IMR-90 (cell line): Measurements from ENCODE around the gene ELOVL5. TPM values are rescaled to one million over a fixed set of nuclear protein-coding genes. Genes with fewer than 3 reads are reported as not detected.

Experiments used
- ATAC-seq: fragments of 200-7000 bp; cut with Tn5 transposase; 2 replicates; pipeline ENCODE4 v1.9.1; 2020; ENCODE audit warnings: low read depth, mild to moderate bottlenecking, moderate library complexity
- BruUV-seq: library from RNA; stranded (reverse); fragments of 400-500 nt; replicated peaks from 2 replicates; lab custom pipeline; 2021; lab: Mats Ljungman, UMichigan
- CTCF ChIA-PET: fragments of 300-600 bp; formaldehyde crosslinking; extraction: SDS; loops from one replicate; lab custom pipeline; 2021; ENCODE audit warnings: antibody characterized with exemption; lab: Yijun Ruan, JAX
- POLR2A ChIA-PET: fragments of 300-600 bp; sonication (Branson Sonifier 250); formaldehyde crosslinking; loops from one replicate; lab custom pipeline; 2022; ENCODE audit warnings: antibody characterized with exemption; ENCODE audit not compliant: unreplicated experiment; lab: Charles Lee
- DNase-seq: peaks from one replicate; pipeline ENCODE4 v3.0.0; 2013
- H2AFZ ChIP-seq: replicated peaks from 2 replicates; pipeline ENCODE3; 2013; ENCODE audit warnings: low read length, mild to moderate bottlenecking; ENCODE audit not compliant: poor library complexity
- H2AK5ac ChIP-seq: 2 replicates; pipeline ENCODE4 v1.6.1; 2013; ENCODE audit warnings: low read depth, low read length, inconsistent platforms
- H2AK9ac ChIP-seq: replicated peaks from 2 replicates; pipeline ENCODE3; 2013; ENCODE audit warnings: mild to moderate bottlenecking, low read depth, low read length, moderate library complexity; ENCODE audit not compliant: poor library complexity
- H2BK120ac ChIP-seq: 2 replicates; pipeline ENCODE4 v1.6.1; 2013; ENCODE audit warnings: low read depth, low read length, inconsistent platforms
- H2BK15ac ChIP-seq: 3 replicates; pipeline ENCODE4 v1.6.1; 2013; ENCODE audit warnings: low read depth, low read length, inconsistent platforms
- H2BK20ac ChIP-seq: 2 replicates; pipeline ENCODE4 v1.6.1; 2013; ENCODE audit warnings: low read depth, mild to moderate bottlenecking, inconsistent platforms, low read length, moderate library complexity
- H2BK5ac ChIP-seq: 2 replicates; pipeline ENCODE4 v1.6.1; 2013; ENCODE audit warnings: mild to moderate bottlenecking, low read depth, low read length, inconsistent platforms; ENCODE audit not compliant: poor library complexity, severe bottlenecking
- H3K14ac ChIP-seq: replicated peaks from 2 replicates; pipeline ENCODE4 v1.6.1; 2013; ENCODE audit warnings: low read depth, low read length, inconsistent platforms
- H3K18ac ChIP-seq: 2 replicates; pipeline ENCODE4 v1.6.1; 2013; ENCODE audit warnings: low read depth, low read length, control low read depth
- H3K23ac ChIP-seq: 2 replicates; pipeline ENCODE4 v1.6.1; 2013; ENCODE audit warnings: low read depth, low read length, inconsistent platforms
- H3K27ac ChIP-seq: 2 replicates; pipeline ENCODE4 v1.5.1; 2013; ENCODE audit warnings: mild to moderate bottlenecking, control low read depth, low read length; ENCODE audit not compliant: insufficient read depth
- H3K27me3 ChIP-seq: 2 replicates; pipeline ENCODE4 v1.6.1; 2013; ENCODE audit warnings: low read length; ENCODE audit not compliant: control insufficient read depth, insufficient read depth
- H3K36me3 ChIP-seq: 2 replicates; pipeline ENCODE4 v1.6.1; 2013; ENCODE audit warnings: low read length, mixed read lengths; ENCODE audit not compliant: control insufficient read depth, insufficient read depth
- H3K4ac ChIP-seq: 2 replicates; pipeline ENCODE4 v1.6.1; 2013; ENCODE audit warnings: low read depth, low read length, inconsistent platforms
- H3K4me1 ChIP-seq: 2 replicates; pipeline ENCODE4 v1.6.1; 2013; ENCODE audit warnings: low read length, mixed read lengths; ENCODE audit not compliant: control insufficient read depth, insufficient read depth
- H3K4me2 ChIP-seq: 2 replicates; pipeline ENCODE4 v1.6.1; 2013; ENCODE audit warnings: low read depth, mild to moderate bottlenecking, control low read depth, low read length, moderate library complexity
- H3K4me3 ChIP-seq: 2 replicates; pipeline ENCODE4 v1.5.1; 2013; ENCODE audit warnings: low read depth, mild to moderate bottlenecking, control low read depth, low read length, moderate library complexity; ENCODE audit not compliant: insufficient read depth
- H3K56ac ChIP-seq: 2 replicates; pipeline ENCODE4 v1.6.1; 2013; ENCODE audit warnings: low read length, inconsistent platforms; ENCODE audit not compliant: insufficient read depth; ENCODE audit errors: extremely low read depth
- H3K79me1 ChIP-seq, 2 experiments: 2 replicates each; pipeline ENCODE4 v1.6.1; 2013; ENCODE audit warnings: low read length in 2 of 2, inconsistent platforms in 1 of 2, low read depth in 1 of 2
- H3K9ac ChIP-seq: 2 replicates; pipeline ENCODE4 v1.6.1; 2013; ENCODE audit warnings: low read depth, low read length, control low read depth
- H3K9me1 ChIP-seq: 2 replicates; pipeline ENCODE4 v1.6.1; 2013; ENCODE audit warnings: low read length, inconsistent platforms; ENCODE audit not compliant: insufficient read depth
- H3K9me3 ChIP-seq: 2 replicates; pipeline ENCODE4 v1.6.1; 2013; ENCODE audit warnings: low read length; ENCODE audit not compliant: control insufficient read depth, insufficient read depth
- H4K20me1 ChIP-seq: 2 replicates; pipeline ENCODE4 v1.6.1; 2013; ENCODE audit warnings: low read length, inconsistent platforms; ENCODE audit not compliant: insufficient read depth
- H4K5ac ChIP-seq: 2 replicates; pipeline ENCODE4 v1.6.1; 2013; ENCODE audit warnings: mild to moderate bottlenecking, low read depth, low read length, control low read depth
- H4K8ac ChIP-seq, 2 experiments: 2 replicates each; pipeline ENCODE4 v1.6.1; 2013; ENCODE audit warnings: low read depth in 2 of 2, low read length in 2 of 2, control low read depth in 1 of 2, inconsistent platforms in 1 of 2
- H4K91ac ChIP-seq: 2 replicates; pipeline ENCODE4 v1.6.1; 2013; ENCODE audit warnings: low read depth, low read length, inconsistent platforms; ENCODE audit not compliant: insufficient read depth
- BHLHE40 ChIP-seq: fragments of 150-350 bp; IDR thresholded peaks from 2 replicates; pipeline ENCODE4 v1.6.1; 2016; ENCODE audit warnings: mild to moderate bottlenecking, low read depth, low read length
- CEBPB ChIP-seq: IDR thresholded peaks from 2 replicates; pipeline ENCODE4 v1.6.1; 2012; ENCODE audit warnings: low read depth, low read length, improper control_type of control experiment
- CHD1 ChIP-seq: IDR thresholded peaks from 2 replicates; pipeline ENCODE4 v1.6.1; 2012; ENCODE audit warnings: low read depth, low read length, improper control_type of control experiment
- FOS ChIP-seq: fragments of 150-350 bp; IDR thresholded peaks from 2 replicates; pipeline ENCODE4 v1.6.1; 2016; ENCODE audit warnings: low read depth, low read length
- MAFK ChIP-seq: IDR thresholded peaks from 2 replicates; pipeline ENCODE4 v1.6.1; 2012; ENCODE audit warnings: low read depth, low read length, improper control_type of control experiment
- MAZ ChIP-seq: IDR thresholded peaks from 2 replicates; pipeline ENCODE4 v1.6.1; 2012; ENCODE audit warnings: low read depth, mild to moderate bottlenecking, low read length, improper control_type of control experiment, moderate library complexity, borderline replicate concordance
- MXI1 ChIP-seq: IDR thresholded peaks from 2 replicates; pipeline ENCODE4 v1.6.1; 2012; ENCODE audit warnings: low read depth, mild to moderate bottlenecking, low read length, moderate library complexity, borderline replicate concordance
- NFE2L2 ChIP-seq: fragments of 150-350 bp; IDR thresholded peaks from 2 replicates; pipeline ENCODE4 v1.6.1; 2016; ENCODE audit warnings: low read depth, mild to moderate bottlenecking, low read length
- POLR2A ChIP-seq: IDR thresholded peaks from 2 replicates; pipeline ENCODE4 v1.6.1; 2012; ENCODE audit warnings: mild to moderate bottlenecking, low read depth, low read length
- RAD21 ChIP-seq: IDR thresholded peaks from 2 replicates; pipeline ENCODE4 v1.6.1; 2012; ENCODE audit warnings: low read length, improper control_type of control experiment
- RCOR1 ChIP-seq: IDR thresholded peaks from 2 replicates; pipeline ENCODE4 v1.6.1; 2012; ENCODE audit warnings: mild to moderate bottlenecking, low read length, improper control_type of control experiment; ENCODE audit not compliant: insufficient replicate concordance
- RFX5 ChIP-seq: IDR thresholded peaks from 2 replicates; pipeline ENCODE4 v1.8.0; 2012; ENCODE audit warnings: low read depth, mild to moderate bottlenecking, low read length, moderate library complexity
- SMC3 ChIP-seq: fragments of 150-350 bp; IDR thresholded peaks from 2 replicates; pipeline ENCODE4 v1.6.1; 2016; ENCODE audit warnings: low read depth, mild to moderate bottlenecking, antibody characterized with exemption, low read length, moderate library complexity
- WGBS, 2 experiments: methylation state at CpG; one replicate each; pipeline versions ENCODE4 v1.1.5 to v1.1.7; 2013; ENCODE audit warnings: missing lambda C conversion rate in 2 of 2; ENCODE audit not compliant: insufficient read length in 1 of 2; ENCODE audit errors: extremely low coverage in 2 of 2; 5-methylcytosine and 5-hydroxymethylcytosine counted together
- dilution Hi-C: fragments of 300-500 bp; cut with HindIII; formaldehyde crosslinking; loops from one replicate; pipeline ENCODE4 v1.14.3; 2018; ENCODE audit warnings: low sequenced_read_pairs; ENCODE audit not compliant: unreplicated experiment
- in situ Hi-C: fragments of 300-500 bp; cut with MboI; formaldehyde crosslinking; loops from 3 replicates; pipeline ENCODE4 v1.14.3; 2019; ENCODE audit warnings: low sequenced_read_pairs, inconsistent platforms, mixed read lengths
- intact Hi-C: fragments of 100-400 bp; cut with micrococcal nuclease; formaldehyde crosslinking; loops from 2 replicates; pipeline ENCODE4 v1.10.0; 2022
- polyA plus RNA-seq, 3 experiments: library from polyadenylated mRNA; depleted of rRNA; stranded (reverse); fragments of >200 nt; gene quantifications; 2 replicates each; pipeline ENCODE4 v1.2.3, GENCODE V29; 2012; ENCODE audit warnings: low replicate concordance in 1 of 3
- total RNA-seq: library from RNA; depleted of rRNA; stranded (reverse); fragments of >200 nt; gene quantifications from 2 replicates; pipeline ENCODE4 v1.2.3, GENCODE V29; 2012
- TF ChIP-seq, protein P1 (sequence below): fragments of 150-350 bp; IDR thresholded peaks from 2 replicates; pipeline ENCODE4 v1.6.1; 2017; ENCODE audit warnings: mild to moderate bottlenecking, antibody characterized with exemption, low read length, low read depth
- TF ChIP-seq, protein P2 (sequence below): fragments of 150-350 bp; IDR thresholded peaks from 2 replicates; pipeline ENCODE4 v1.6.1; 2016; ENCODE audit warnings: low read depth, mild to moderate bottlenecking, low read length, moderate library complexity, borderline replicate concordance
- TF ChIP-seq, protein P3 (sequence below): conservative IDR thresholded peaks from 2 replicates; pipeline ENCODE4 v1.5.1; 2012; ENCODE audit warnings: mild to moderate bottlenecking, low read depth, low read length, improper control_type of control experiment

ELOVL5 gene
- total and polyA plus RNA-seq, 2 of the 4 experiments (the other 2 are of a cell fraction): 32.1 to 42.3 TPM

DNA sequence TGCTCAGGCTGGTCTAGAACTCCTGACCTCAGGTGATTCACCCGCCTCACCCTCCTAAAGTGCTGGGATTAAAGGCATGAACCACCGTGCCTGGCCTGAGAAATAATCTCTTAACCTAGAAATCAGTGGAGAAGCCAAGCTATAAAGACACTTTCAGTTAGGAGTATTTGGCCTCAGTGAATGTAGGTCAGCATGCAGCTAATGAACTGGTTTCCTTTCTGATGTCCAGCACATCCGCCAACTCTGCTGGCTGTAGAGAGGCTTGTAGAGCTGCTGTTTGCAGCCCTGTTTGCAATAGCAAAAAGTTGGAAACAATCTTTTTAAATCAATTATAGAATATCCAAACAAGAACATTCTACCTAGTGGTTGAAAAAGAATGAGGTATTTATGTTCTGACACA is 42.4 kb upstream of the ELOVL5 start:
- Histone ChIP-seq H3K27me3 (peaks cover 7% of the 10 kb centered on the region), H3K18ac (no peak overlapping the region), H3K79me1 (no peaks in the 10 kb centered on the region; a peak in 1 of 4 replicates), H3K9me1 (no peaks in the 10 kb centered on the region), H3K4me2 (no peak overlapping the region), H4K5ac (no peak overlapping the region), H3K23ac (no peak overlapping the region), H2AK9ac (no peak overlapping the region), H2BK20ac (no peak overlapping the region), H3K4me1 (no peaks in the 10 kb centered on the region), H2BK120ac (no peak overlapping the region), H2AK5ac (no peak overlapping the region), H3K36me3 (no peaks in the 10 kb centered on the region), H3K14ac (no peak overlapping the region), H4K8ac (no peak overlapping the region), H4K91ac (no peak overlapping the region), H4K20me1 (no peaks in the 10 kb centered on the region), H3K56ac (no peak overlapping the region), H2BK15ac (no peak overlapping the region), H3K9ac (no peak overlapping the region), H3K4me3 (no peak overlapping the region), H3K9me3 (no peaks in the 10 kb centered on the region), H2BK5ac (no peak overlapping the region), H2AFZ (no peak overlapping the region), H3K27ac (no peak overlapping the region), H3K4ac (no peak overlapping the region)
- ATAC-seq (no peak), DNase-seq (no peak)
- no peak for TF ChIP-seq RAD21
- no peak for TF ChIP-seq RCOR1
- TF ChIP-seq CEBPB: no peak
- TF ChIP-seq, protein P1, sequence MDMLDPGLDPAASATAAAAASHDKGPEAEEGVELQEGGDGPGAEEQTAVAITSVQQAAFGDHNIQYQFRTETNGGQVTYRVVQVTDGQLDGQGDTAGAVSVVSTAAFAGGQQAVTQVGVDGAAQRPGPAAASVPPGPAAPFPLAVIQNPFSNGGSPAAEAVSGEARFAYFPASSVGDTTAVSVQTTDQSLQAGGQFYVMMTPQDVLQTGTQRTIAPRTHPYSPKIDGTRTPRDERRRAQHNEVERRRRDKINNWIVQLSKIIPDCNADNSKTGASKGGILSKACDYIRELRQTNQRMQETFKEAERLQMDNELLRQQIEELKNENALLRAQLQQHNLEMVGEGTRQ: no peak
- no peak for TF ChIP-seq MXI1
- TF ChIP-seq, protein P2, sequence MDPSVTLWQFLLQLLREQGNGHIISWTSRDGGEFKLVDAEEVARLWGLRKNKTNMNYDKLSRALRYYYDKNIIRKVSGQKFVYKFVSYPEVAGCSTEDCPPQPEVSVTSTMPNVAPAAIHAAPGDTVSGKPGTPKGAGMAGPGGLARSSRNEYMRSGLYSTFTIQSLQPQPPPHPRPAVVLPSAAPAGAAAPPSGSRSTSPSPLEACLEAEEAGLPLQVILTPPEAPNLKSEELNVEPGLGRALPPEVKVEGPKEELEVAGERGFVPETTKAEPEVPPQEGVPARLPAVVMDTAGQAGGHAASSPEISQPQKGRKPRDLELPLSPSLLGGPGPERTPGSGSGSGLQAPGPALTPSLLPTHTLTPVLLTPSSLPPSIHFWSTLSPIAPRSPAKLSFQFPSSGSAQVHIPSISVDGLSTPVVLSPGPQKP: no peak
- no peak for TF ChIP-seq SMC3
- no peak for TF ChIP-seq POLR2A
- TF ChIP-seq, protein P3, sequence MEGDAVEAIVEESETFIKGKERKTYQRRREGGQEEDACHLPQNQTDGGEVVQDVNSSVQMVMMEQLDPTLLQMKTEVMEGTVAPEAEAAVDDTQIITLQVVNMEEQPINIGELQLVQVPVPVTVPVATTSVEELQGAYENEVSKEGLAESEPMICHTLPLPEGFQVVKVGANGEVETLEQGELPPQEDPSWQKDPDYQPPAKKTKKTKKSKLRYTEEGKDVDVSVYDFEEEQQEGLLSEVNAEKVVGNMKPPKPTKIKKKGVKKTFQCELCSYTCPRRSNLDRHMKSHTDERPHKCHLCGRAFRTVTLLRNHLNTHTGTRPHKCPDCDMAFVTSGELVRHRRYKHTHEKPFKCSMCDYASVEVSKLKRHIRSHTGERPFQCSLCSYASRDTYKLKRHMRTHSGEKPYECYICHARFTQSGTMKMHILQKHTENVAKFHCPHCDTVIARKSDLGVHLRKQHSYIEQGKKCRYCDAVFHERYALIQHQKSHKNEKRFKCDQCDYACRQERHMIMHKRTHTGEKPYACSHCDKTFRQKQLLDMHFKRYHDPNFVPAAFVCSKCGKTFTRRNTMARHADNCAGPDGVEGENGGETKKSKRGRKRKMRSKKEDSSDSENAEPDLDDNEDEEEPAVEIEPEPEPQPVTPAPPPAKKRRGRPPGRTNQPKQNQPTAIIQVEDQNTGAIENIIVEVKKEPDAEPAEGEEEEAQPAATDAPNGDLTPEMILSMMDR: no peak
- TF ChIP-seq MAFK: no peak
- no peak for TF ChIP-seq FOS
- no peak for TF ChIP-seq MAZ
- no peak for TF ChIP-seq BHLHE40
- no peak for TF ChIP-seq NFE2L2
- no peak for TF ChIP-seq CHD1
- no peak for TF ChIP-seq RFX5
- in situ Hi-C loops: no loop called here
- ChIA-PET POLR2A (no interaction called here), CTCF (no interaction called here)
- BruUV-seq: no TSS peak
- intact Hi-C loops: no loop called here
- dilution Hi-C loops: no loop called here
- no CpG with 5 or more reads among the region's 3 CpGs for WGBS, 2 experiments
